IPS-15b (cell line): ENCODE data around the gene SLC10A1.
"Not testable (repeated sequence)": the region's sequence is repeated elsewhere in the genome, so short reads cannot be mapped to it uniquely, and the experiment has no call there.

Experiments
- H3K27me3 ChIP-seq: one replicate; pipeline ENCODE4 v1.6.1; 2013; ENCODE audit warnings: low read length; ENCODE audit not compliant: control insufficient read depth, insufficient read depth
- H3K36me3 ChIP-seq: one replicate; pipeline ENCODE4 v1.6.1; 2013; ENCODE audit warnings: low read length; ENCODE audit not compliant: control insufficient read depth, insufficient read depth
- H3K4me1 ChIP-seq: one replicate; pipeline ENCODE4 v1.6.1; 2013; ENCODE audit warnings: mild to moderate bottlenecking, low read length; ENCODE audit not compliant: control insufficient read depth, insufficient read depth
- H3K4me3 ChIP-seq: one replicate; pipeline ENCODE4 v1.5.1; 2013; ENCODE audit warnings: low read depth, low read length
- H3K9ac ChIP-seq: one replicate; pipeline ENCODE4 v1.6.1; 2013; ENCODE audit warnings: low read depth, mild to moderate bottlenecking, low read length
- H3K9me3 ChIP-seq: one replicate; pipeline ENCODE4 v1.6.1; 2013; ENCODE audit warnings: mild to moderate bottlenecking, low read length; ENCODE audit not compliant: control insufficient read depth, insufficient read depth

SLC10A1 gene

GRCh38 chr14:69731919-69732598 lies 65.0 kb downstream of the SLC10A1 start:
- not testable (repeated sequence) for H3K4me1 ChIP-seq, H3K27me3 ChIP-seq, H3K9me3 ChIP-seq, H3K9ac ChIP-seq, H3K4me3 ChIP-seq, H3K36me3 ChIP-seq

DNA sequence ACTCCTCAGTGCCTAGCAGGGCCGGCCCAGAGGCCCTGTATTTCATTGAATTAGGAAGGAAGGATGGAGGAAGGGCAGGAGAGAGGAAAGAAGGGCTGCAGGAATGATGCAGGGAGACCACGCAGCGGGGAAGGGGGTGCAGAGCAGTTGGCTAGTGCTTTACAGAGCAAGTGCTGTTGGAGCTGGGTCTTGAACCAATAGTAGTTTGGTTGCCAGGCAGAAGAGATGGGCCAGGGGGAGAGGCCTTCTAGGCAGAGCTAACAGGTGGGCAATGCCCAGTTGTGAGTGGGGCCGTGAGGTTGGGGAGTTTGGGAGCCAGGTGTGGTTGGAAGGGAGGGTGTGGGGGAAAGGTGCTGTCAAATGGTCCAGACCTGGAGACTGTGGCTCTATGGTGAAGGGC lies 69.2 kb downstream of the SLC10A1 start:
- Histone ChIP-seq H3K4me1 (peaks cover 2% of the 10 kb centered on the region), H3K36me3 (no peaks in the 10 kb centered on the region)

DNA sequence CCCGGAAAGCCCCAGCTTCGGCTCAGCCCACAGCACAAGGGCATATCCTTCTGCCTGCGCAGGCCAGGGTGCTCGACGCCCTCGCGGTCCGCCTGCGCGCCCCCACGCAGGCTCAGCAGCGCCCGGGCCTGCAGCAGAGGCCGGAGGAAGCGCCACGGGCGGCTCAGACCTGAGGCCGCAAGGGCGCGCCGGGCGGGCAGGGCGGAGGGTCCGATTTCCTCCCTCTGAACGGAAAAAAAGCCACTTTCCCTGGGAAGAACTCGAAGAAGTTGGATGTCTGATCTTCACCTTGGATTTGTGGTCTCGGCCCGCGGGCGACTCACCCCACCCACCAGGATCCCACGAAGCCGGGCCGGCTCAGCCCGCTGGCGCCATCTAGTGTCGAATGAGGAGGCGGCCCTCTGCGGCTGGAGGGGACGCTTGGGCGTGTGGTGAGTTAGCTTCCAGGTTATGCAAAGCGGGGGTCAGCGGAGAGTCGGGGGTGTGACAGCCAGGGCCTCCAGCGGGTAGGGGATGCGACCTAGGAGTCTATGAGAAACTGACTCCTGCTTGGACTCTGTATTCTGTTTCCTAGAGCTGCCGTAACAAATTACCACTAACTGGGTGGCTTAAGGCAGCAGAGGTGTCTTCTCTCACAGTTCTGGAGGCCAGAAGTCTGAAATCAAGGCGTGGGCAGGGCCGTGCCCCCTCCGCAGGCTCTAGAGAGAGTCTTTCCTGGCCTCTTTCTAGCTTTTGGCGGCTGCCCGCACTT lies 70.1 kb downstream of the SLC10A1 start:
- H3K4me1 ChIP-seq = peaks cover 2% of the 10 kb centered on the region
- peaks cover 13% of the 10 kb centered on the region for H3K27me3 ChIP-seq
- peak overlapping the region; percentile 41 for H3K4me3 ChIP-seq
- H3K9ac ChIP-seq = no peak overlapping the region
- no peaks in the 10 kb centered on the region for H3K36me3 ChIP-seq
- H3K9me3 ChIP-seq = no peaks in the 10 kb centered on the region

More for the DNA sequence above, 69.2 kb downstream of the SLC10A1 start:
- no peak overlapping the region for H3K4me3 ChIP-seq
- no peak overlapping the region for H3K9ac ChIP-seq
- no peaks in the 10 kb centered on the region for H3K9me3 ChIP-seq
- H3K27me3 ChIP-seq = peaks cover 13% of the 10 kb centered on the region
